GM12878 (cell line): Measurements from ENCODE around the gene CAMK2D. TPM values are rescaled to one million over a fixed set of nuclear protein-coding genes. Genes with fewer than 3 reads are reported as not detected.

Experiments
- ATAC-seq: fragments of 200-7000 bp; cut with Tn5 transposase; 3 replicates; pipeline ENCODE4 v1.9.1; 2020; ENCODE audit warnings: mild to moderate bottlenecking, moderate library complexity
- BruUV-seq: library from RNA; stranded (reverse); fragments of 400-500 nt; replicated peaks from 2 replicates; lab custom pipeline; 2021; lab: Mats Ljungman, UMichigan
- CTCF ChIA-PET: fragments of 300-600 bp; sonication (Branson Sonifier 250); formaldehyde crosslinking; extraction: SDS; loops from one replicate; lab custom pipeline; 2021; ENCODE audit warnings: inconsistent platforms; lab: Yijun Ruan, JAX
- POLR2A ChIA-PET: fragments of 350-600 bp; formaldehyde crosslinking; extraction: SDS; loops from one replicate; lab custom pipeline; 2021; ENCODE audit warnings: inconsistent platforms; lab: Charles Lee
- RAD21 ChIA-PET: fragments of 300-600 bp; sonication (Branson Sonifier 250); formaldehyde crosslinking; loops from one replicate; lab custom pipeline; 2023; ENCODE audit warnings: antibody characterized with exemption; ENCODE audit not compliant: unreplicated experiment; lab: Charles Lee
- SMC1A ChIA-PET: fragments of 300-600 bp; sonication (Branson Sonifier 250); formaldehyde crosslinking; loops from one replicate; lab custom pipeline; 2023; ENCODE audit not compliant: unreplicated experiment, uncharacterized antibody; lab: Charles Lee
- DNase-seq: peaks from one replicate; pipeline ENCODE4 v3.0.0-alpha.2; 2011; ENCODE audit warnings: low read depth, low spot score
- FAIRE-seq: peaks from 3 replicates; lab custom pipeline; 2011; peaks lifted over from hg19 to GRCh38; lab: Jason Lieb, UNC
- H2AFZ ChIP-seq: 2 replicates; pipeline ENCODE4 v1.6.0; 2011; ENCODE audit warnings: low read depth, low read length, control low read depth; ENCODE audit not compliant: control insufficient read depth
- H3K27ac ChIP-seq: 2 replicates; pipeline ENCODE4 v1.5.1; 2011; ENCODE audit warnings: control low read depth; ENCODE audit not compliant: control insufficient read depth, insufficient read depth
- H3K27me3 ChIP-seq, 2 experiments: replicated peaks in 1 of 2; 2 replicates each; pipeline versions ENCODE4 v1.6.0 to v1.6.1; 2011; ENCODE audit warnings: low read length in 1 of 2; ENCODE audit not compliant: control insufficient read depth in 2 of 2, insufficient read depth in 2 of 2
- H3K36me3 ChIP-seq, 2 experiments: 2 replicates each; pipeline ENCODE4 v1.5.1; 2011; ENCODE audit warnings: low read length in 1 of 2; ENCODE audit not compliant: control insufficient read depth in 2 of 2, insufficient read depth in 2 of 2
- H3K4me1 ChIP-seq: 2 replicates; pipeline ENCODE4 v1.6.1; 2011; ENCODE audit warnings: mild to moderate bottlenecking, low read length, moderate library complexity, mixed read lengths; ENCODE audit not compliant: control insufficient read depth, insufficient read depth
- H3K4me2 ChIP-seq: 2 replicates; pipeline ENCODE4 v1.6.0; 2011; ENCODE audit warnings: control low read depth; ENCODE audit not compliant: control insufficient read depth, insufficient read depth
- H3K4me3 ChIP-seq: fragments of 200-600 bp; sonication (generic); 2 replicates; pipeline ENCODE4 v1.5.1; 2016
- H3K79me2 ChIP-seq: 2 replicates; pipeline ENCODE4 v1.6.0; 2011; ENCODE audit warnings: low read length; ENCODE audit not compliant: control insufficient read depth, insufficient read depth
- H3K9ac ChIP-seq: 2 replicates; pipeline ENCODE4 v1.8.0; 2011; ENCODE audit warnings: low read length, control low read depth, mixed read lengths; ENCODE audit not compliant: control insufficient read depth, insufficient read depth
- H3K9me3 ChIP-seq: replicated peaks from 3 replicates; pipeline ENCODE4 v1.5.1; 2011; ENCODE audit warnings: mild to moderate bottlenecking, low read length; ENCODE audit not compliant: control insufficient read depth, insufficient read depth
- H4K20me1 ChIP-seq: 2 replicates; pipeline ENCODE4 v1.6.0; 2011; ENCODE audit not compliant: control insufficient read depth, insufficient read depth
- CBFB ChIP-seq: IDR thresholded peaks from 2 replicates; pipeline ENCODE4 v1.6.1; 2016; ENCODE audit warnings: antibody characterized with exemption, low read depth
- CEBPZ ChIP-seq: fragments of 150-350 bp; IDR thresholded peaks from 2 replicates; pipeline ENCODE4 v1.6.1; 2016; ENCODE audit warnings: low read depth, low read length
- E2F4 ChIP-seq: IDR thresholded peaks from 2 replicates; pipeline ENCODE4 v1.6.1; 2012; ENCODE audit warnings: low read depth, low read length, improper control_type of control experiment
- FOS ChIP-seq: IDR thresholded peaks from 3 replicates; pipeline ENCODE4 v1.6.1; 2011; ENCODE audit warnings: borderline replicate concordance; ENCODE audit not compliant: insufficient read length; ENCODE audit errors: extremely low read depth
- REST ChIP-seq: IDR thresholded peaks from 2 replicates; pipeline ENCODE4 v1.6.1; 2012; ENCODE audit warnings: mild to moderate bottlenecking, low read depth, low read length
- SREBF2 ChIP-seq: IDR thresholded peaks from 2 replicates; pipeline ENCODE4 v1.6.1; 2012; ENCODE audit warnings: mild to moderate bottlenecking, low read length
- WGBS: methylation state at CpG from one replicate; pipeline ENCODE4 v1.1.6; 2016; ENCODE audit warnings: low lambda C conversion rate; ENCODE audit not compliant: insufficient replicate concordance, insufficient coverage; ENCODE audit errors: missing lambda C conversion rate; 5-methylcytosine and 5-hydroxymethylcytosine counted together
- in situ Hi-C: fragments of 300-500 bp; cut with MboI; formaldehyde crosslinking; loops from 9 replicates; pipeline ENCODE4 v1.14.3; 2018; ENCODE audit warnings: mixed read lengths
- intact Hi-C: fragments of 100-400 bp; cut with micrococcal nuclease; formaldehyde crosslinking; loops from one replicate; pipeline ENCODE4 v1.14.2; 2022; ENCODE audit not compliant: unreplicated experiment
- polyA plus RNA-seq, 11 experiments: library from polyadenylated mRNA; depleted of rRNA in 4 of 11; unstranded in 6 of 11; stranded (reverse) in 5 of 11; fragments of >200 nt; fragmentation: Nextera tagmentation in 4 of 11; fragmentation: Illumina TruSeq in 1 of 11; extraction: Ambion mirVana in 4 of 11; extraction: Trizol in 1 of 11; gene quantifications; 1 replicate in 1 of 11; 2 replicates in 10 of 11; pipeline versions ENCODE4 v1.2.1 to v1.2.3, GENCODE V29; 2011 to 2016; ENCODE audit warnings: inconsistent platforms in 2 of 11, missing spikeins in 2 of 11, low read depth in 1 of 11
- total RNA-seq, 4 experiments: library from RNA; depleted of rRNA in 3 of 4; stranded (reverse); fragments of >200 nt in 3 of 4; fragmentation: Illumina TruSeq in 1 of 4; extraction: Trizol in 1 of 4; gene quantifications; 2 replicates each; pipeline versions ENCODE4 v1.2.1 to v1.2.3, GENCODE V29; 2013 to 2021

CAMK2D gene
- total and polyA plus RNA-seq, 10 of the 15 experiments (the other 5 are each of a cell fraction or from before 2014, with no cell fraction given): 6.9 to 88.5 (median 12.9) TPM

GRCh38 chr4:113628711-113629110 is 132.8 kb downstream of the CAMK2D start:
- Histone ChIP-seq H3K4me2 (no peak overlapping the region), H3K27me3 (no peaks in the 10 kb centered on the region), H3K4me1 (no peaks in the 10 kb centered on the region), H3K9ac (no peak overlapping the region), H4K20me1 (no peaks in the 10 kb centered on the region), H3K27ac (no peak overlapping the region), H2AFZ (no peak overlapping the region), H3K79me2 (peaks cover 3% of the 10 kb centered on the region), H3K9me3 (no peaks in the 10 kb centered on the region), H3K4me3 (no peak overlapping the region), H3K36me3 (peaks cover 5% of the 10 kb centered on the region in 2 experiments)
- ChIA-PET RAD21 (interaction anchor here (0.9 to 4.8 kb wide), 6 partner anchors 9 to 132 kb away, joined by 3 to 26 read pairs (median 4); no protein-coding TSS in a partner anchor), SMC1A (interaction anchor here (0.7 to 5.5 kb wide), 14 partner anchors 9 to 130 kb away, joined by 3 to 33 read pairs (median 5); no protein-coding TSS in a partner anchor), CTCF (interaction anchor here (0.7 to 1.9 kb wide), 4 partner anchors 7 to 129 kb away, joined by 3 to 9 read pairs (median 6); no protein-coding TSS in a partner anchor), POLR2A (interaction anchor here (0.6 to 1.1 kb wide), 2 partner anchors 9 to 14 kb away, joined by 3 read pairs; no protein-coding TSS in a partner anchor)
- intact Hi-C loops: no loop called here
- ATAC-seq (no peak), DNase-seq (no peak), FAIRE-seq (no peak)
- in situ Hi-C loops: no loop called here
- 90% methylated on average over 1 of the region's 1 CpG for WGBS
- TF ChIP-seq CEBPZ: no peak
- TF ChIP-seq CBFB: no peak
- no peak for TF ChIP-seq E2F4
- TF ChIP-seq REST: no peak
- TF ChIP-seq SREBF2: no peak
- no peak for TF ChIP-seq FOS
- no TSS peak for BruUV-seq
